IMR-90 (cell line): ENCODE results near the gene TMEM14C. TPM values are rescaled to one million over a fixed set of nuclear protein-coding genes. Genes with fewer than 3 reads are reported as not detected.
A peak's percentile ranks its signal among the peaks of the same experiment; 100 is the strongest.

Experiments used
- ATAC-seq: fragments of 200-7000 bp; cut with Tn5 transposase; 2 replicates; pipeline ENCODE4 v1.9.1; 2020; ENCODE audit warnings: low read depth, mild to moderate bottlenecking, moderate library complexity
- BruUV-seq: library from RNA; stranded (reverse); fragments of 400-500 nt; replicated peaks from 2 replicates; lab custom pipeline; 2021; lab: Mats Ljungman, UMichigan
- CTCF ChIA-PET: fragments of 300-600 bp; formaldehyde crosslinking; extraction: SDS; loops from one replicate; lab custom pipeline; 2021; ENCODE audit warnings: antibody characterized with exemption; lab: Yijun Ruan, JAX
- POLR2A ChIA-PET: fragments of 300-600 bp; sonication (Branson Sonifier 250); formaldehyde crosslinking; loops from one replicate; lab custom pipeline; 2022; ENCODE audit warnings: antibody characterized with exemption; ENCODE audit not compliant: unreplicated experiment; lab: Charles Lee
- DNase-seq: peaks from one replicate; pipeline ENCODE4 v3.0.0; 2013
- H2AFZ ChIP-seq: replicated peaks from 2 replicates; pipeline ENCODE3; 2013; ENCODE audit warnings: low read length, mild to moderate bottlenecking; ENCODE audit not compliant: poor library complexity
- H2AK5ac ChIP-seq: 2 replicates; pipeline ENCODE4 v1.6.1; 2013; ENCODE audit warnings: low read depth, low read length, inconsistent platforms
- H2AK9ac ChIP-seq: replicated peaks from 2 replicates; pipeline ENCODE3; 2013; ENCODE audit warnings: mild to moderate bottlenecking, low read depth, low read length, moderate library complexity; ENCODE audit not compliant: poor library complexity
- H2BK120ac ChIP-seq: 2 replicates; pipeline ENCODE4 v1.6.1; 2013; ENCODE audit warnings: low read depth, low read length, inconsistent platforms
- H2BK15ac ChIP-seq: 3 replicates; pipeline ENCODE4 v1.6.1; 2013; ENCODE audit warnings: low read depth, low read length, inconsistent platforms
- H2BK20ac ChIP-seq: 2 replicates; pipeline ENCODE4 v1.6.1; 2013; ENCODE audit warnings: low read depth, mild to moderate bottlenecking, inconsistent platforms, low read length, moderate library complexity
- H2BK5ac ChIP-seq: 2 replicates; pipeline ENCODE4 v1.6.1; 2013; ENCODE audit warnings: mild to moderate bottlenecking, low read depth, low read length, inconsistent platforms; ENCODE audit not compliant: poor library complexity, severe bottlenecking
- H3K14ac ChIP-seq: replicated peaks from 2 replicates; pipeline ENCODE4 v1.6.1; 2013; ENCODE audit warnings: low read depth, low read length, inconsistent platforms
- H3K18ac ChIP-seq: 2 replicates; pipeline ENCODE4 v1.6.1; 2013; ENCODE audit warnings: low read depth, low read length, control low read depth
- H3K23ac ChIP-seq: 2 replicates; pipeline ENCODE4 v1.6.1; 2013; ENCODE audit warnings: low read depth, low read length, inconsistent platforms
- H3K27ac ChIP-seq: 2 replicates; pipeline ENCODE4 v1.5.1; 2013; ENCODE audit warnings: mild to moderate bottlenecking, control low read depth, low read length; ENCODE audit not compliant: insufficient read depth
- H3K27me3 ChIP-seq: 2 replicates; pipeline ENCODE4 v1.6.1; 2013; ENCODE audit warnings: low read length; ENCODE audit not compliant: control insufficient read depth, insufficient read depth
- H3K36me3 ChIP-seq: 2 replicates; pipeline ENCODE4 v1.6.1; 2013; ENCODE audit warnings: low read length, mixed read lengths; ENCODE audit not compliant: control insufficient read depth, insufficient read depth
- H3K4ac ChIP-seq: 2 replicates; pipeline ENCODE4 v1.6.1; 2013; ENCODE audit warnings: low read depth, low read length, inconsistent platforms
- H3K4me1 ChIP-seq: 2 replicates; pipeline ENCODE4 v1.6.1; 2013; ENCODE audit warnings: low read length, mixed read lengths; ENCODE audit not compliant: control insufficient read depth, insufficient read depth
- H3K4me2 ChIP-seq: 2 replicates; pipeline ENCODE4 v1.6.1; 2013; ENCODE audit warnings: low read depth, mild to moderate bottlenecking, control low read depth, low read length, moderate library complexity
- H3K4me3 ChIP-seq: 2 replicates; pipeline ENCODE4 v1.5.1; 2013; ENCODE audit warnings: low read depth, mild to moderate bottlenecking, control low read depth, low read length, moderate library complexity; ENCODE audit not compliant: insufficient read depth
- H3K56ac ChIP-seq: 2 replicates; pipeline ENCODE4 v1.6.1; 2013; ENCODE audit warnings: low read length, inconsistent platforms; ENCODE audit not compliant: insufficient read depth; ENCODE audit errors: extremely low read depth
- H3K79me1 ChIP-seq, 2 experiments: 2 replicates each; pipeline ENCODE4 v1.6.1; 2013; ENCODE audit warnings: low read length in 2 of 2, inconsistent platforms in 1 of 2, low read depth in 1 of 2
- H3K9ac ChIP-seq: 2 replicates; pipeline ENCODE4 v1.6.1; 2013; ENCODE audit warnings: low read depth, low read length, control low read depth
- H3K9me1 ChIP-seq: 2 replicates; pipeline ENCODE4 v1.6.1; 2013; ENCODE audit warnings: low read length, inconsistent platforms; ENCODE audit not compliant: insufficient read depth
- H3K9me3 ChIP-seq: 2 replicates; pipeline ENCODE4 v1.6.1; 2013; ENCODE audit warnings: low read length; ENCODE audit not compliant: control insufficient read depth, insufficient read depth
- H4K20me1 ChIP-seq: 2 replicates; pipeline ENCODE4 v1.6.1; 2013; ENCODE audit warnings: low read length, inconsistent platforms; ENCODE audit not compliant: insufficient read depth
- H4K5ac ChIP-seq: 2 replicates; pipeline ENCODE4 v1.6.1; 2013; ENCODE audit warnings: mild to moderate bottlenecking, low read depth, low read length, control low read depth
- H4K8ac ChIP-seq, 2 experiments: 2 replicates each; pipeline ENCODE4 v1.6.1; 2013; ENCODE audit warnings: low read depth in 2 of 2, low read length in 2 of 2, control low read depth in 1 of 2, inconsistent platforms in 1 of 2
- H4K91ac ChIP-seq: 2 replicates; pipeline ENCODE4 v1.6.1; 2013; ENCODE audit warnings: low read depth, low read length, inconsistent platforms; ENCODE audit not compliant: insufficient read depth
- MAFK ChIP-seq: IDR thresholded peaks from 2 replicates; pipeline ENCODE4 v1.6.1; 2012; ENCODE audit warnings: low read depth, low read length, improper control_type of control experiment
- MAZ ChIP-seq: IDR thresholded peaks from 2 replicates; pipeline ENCODE4 v1.6.1; 2012; ENCODE audit warnings: low read depth, mild to moderate bottlenecking, low read length, improper control_type of control experiment, moderate library complexity, borderline replicate concordance
- RAD21 ChIP-seq: IDR thresholded peaks from 2 replicates; pipeline ENCODE4 v1.6.1; 2012; ENCODE audit warnings: low read length, improper control_type of control experiment
- WGBS, 2 experiments: methylation state at CpG; one replicate each; pipeline versions ENCODE4 v1.1.5 to v1.1.7; 2013; ENCODE audit warnings: missing lambda C conversion rate in 2 of 2; ENCODE audit not compliant: insufficient read length in 1 of 2; ENCODE audit errors: extremely low coverage in 2 of 2; 5-methylcytosine and 5-hydroxymethylcytosine counted together
- dilution Hi-C: fragments of 300-500 bp; cut with HindIII; formaldehyde crosslinking; loops from one replicate; pipeline ENCODE4 v1.14.3; 2018; ENCODE audit warnings: low sequenced_read_pairs; ENCODE audit not compliant: unreplicated experiment
- in situ Hi-C: fragments of 300-500 bp; cut with MboI; formaldehyde crosslinking; loops from 3 replicates; pipeline ENCODE4 v1.14.3; 2019; ENCODE audit warnings: low sequenced_read_pairs, inconsistent platforms, mixed read lengths
- intact Hi-C: fragments of 100-400 bp; cut with micrococcal nuclease; formaldehyde crosslinking; loops from 2 replicates; pipeline ENCODE4 v1.10.0; 2022
- polyA plus RNA-seq, 3 experiments: library from polyadenylated mRNA; depleted of rRNA; stranded (reverse); fragments of >200 nt; gene quantifications; 2 replicates each; pipeline ENCODE4 v1.2.3, GENCODE V29; 2012; ENCODE audit warnings: low replicate concordance in 1 of 3
- total RNA-seq: library from RNA; depleted of rRNA; stranded (reverse); fragments of >200 nt; gene quantifications from 2 replicates; pipeline ENCODE4 v1.2.3, GENCODE V29; 2012
- TF ChIP-seq, protein P1 (sequence below): fragments of 150-350 bp; IDR thresholded peaks from 2 replicates; pipeline ENCODE4 v1.6.1; 2017; ENCODE audit warnings: mild to moderate bottlenecking, antibody characterized with exemption, low read length, low read depth
- TF ChIP-seq, protein P2 (sequence below): conservative IDR thresholded peaks from 2 replicates; pipeline ENCODE4 v1.5.1; 2012; ENCODE audit warnings: mild to moderate bottlenecking, low read depth, low read length, improper control_type of control experiment

TMEM14C gene
- total and polyA plus RNA-seq, 2 of the 4 experiments (the other 2 are of a cell fraction): 129 to 175 TPM

DNA sequence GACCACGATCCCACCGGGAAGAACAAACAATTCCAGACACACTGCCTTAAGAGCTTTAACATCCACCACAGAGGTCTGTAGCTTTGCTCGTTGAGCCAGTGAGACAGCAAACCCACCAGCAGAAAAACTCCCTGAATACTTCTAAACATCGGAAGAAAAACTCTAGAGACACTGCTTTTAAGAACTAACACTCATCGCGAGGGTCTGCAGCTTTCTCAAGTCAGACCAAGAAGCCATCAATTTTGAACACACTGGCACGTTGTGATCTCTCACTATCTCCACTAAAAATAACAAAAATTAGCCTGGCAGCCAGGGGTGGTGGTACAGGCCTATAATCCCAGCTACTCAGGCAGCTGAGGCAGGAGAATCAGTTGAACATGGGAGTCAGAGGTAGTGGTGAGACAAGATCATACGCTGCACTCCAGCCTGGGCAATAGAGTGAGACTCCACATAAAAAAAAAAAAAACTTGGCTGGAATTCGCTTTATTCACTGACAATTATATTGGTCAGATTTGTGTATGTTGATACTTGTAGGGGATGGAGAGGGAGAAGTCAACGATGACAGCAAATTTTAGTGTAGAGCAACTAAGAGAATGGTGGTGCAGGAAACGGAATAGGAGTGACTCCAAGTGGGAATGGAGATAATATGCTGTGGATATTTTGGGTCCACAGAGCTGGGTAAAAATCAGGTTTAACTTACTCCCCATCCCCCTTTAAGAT lies 860 bp upstream of the TMEM14C start:
- Histone ChIP-seq H4K91ac (peak overlapping the region; percentile 69), H3K4ac (peak overlapping the region; percentile 85), H3K79me1 (peaks cover 23 to 48% of the 10 kb centered on the region in 2 experiments), H3K4me1 (peaks cover 8% of the 10 kb centered on the region), H3K9me3 (peaks cover 9% of the 10 kb centered on the region), H2BK20ac (peak overlapping the region; percentile 29; the same call in 1 of the 2 replicates), H2AFZ (peak overlapping the region; percentile 90), H2AK9ac (peak overlapping the region; percentile 51), H3K23ac (peak overlapping the region; percentile 48; the same call in 1 of the 2 replicates), H2BK15ac (no peak overlapping the region; the same call in 2 of the 3 replicates), H3K18ac (peak overlapping the region; percentile 64; the same call in 1 of the 2 replicates), H4K20me1 (peaks cover 4% of the 10 kb centered on the region; the same call in 1 of the 2 replicates), H3K36me3 (peaks cover 13% of the 10 kb centered on the region), H3K14ac (peak overlapping the region; percentile 65), H3K56ac (peak overlapping the region; percentile 51; the same call in 1 of the 2 replicates), H3K27me3 (no peaks in the 10 kb centered on the region), H2BK5ac (peak overlapping the region; percentile 75), H3K9me1 (peaks cover 9% of the 10 kb centered on the region), H4K5ac (peak overlapping the region; percentile 85), H2BK120ac (peak overlapping the region; percentile 66; the same call in 1 of the 2 replicates), H3K4me3 (peak overlapping the region; percentile 91), H3K9ac (peak overlapping the region; percentile 75), H2AK5ac (peak overlapping the region; percentile 13), H4K8ac (peak overlapping the region; percentile 91 to 96), H3K4me2 (peak overlapping the region; percentile 85), H3K27ac (peak overlapping the region; percentile 82; the same call in 1 of the 2 replicates)
- dilution Hi-C loops: no loop called here
- CTCF ChIA-PET: interaction anchor here (0.6 kb wide), 1 partner anchor 1909 kb away, joined by 5 read pairs; no protein-coding TSS in a partner anchor
- intact Hi-C loops: loop anchor here (5.0 kb wide), 1 partner anchor 80 kb away; no protein-coding TSS in a partner anchor
- TF ChIP-seq, protein P1, sequence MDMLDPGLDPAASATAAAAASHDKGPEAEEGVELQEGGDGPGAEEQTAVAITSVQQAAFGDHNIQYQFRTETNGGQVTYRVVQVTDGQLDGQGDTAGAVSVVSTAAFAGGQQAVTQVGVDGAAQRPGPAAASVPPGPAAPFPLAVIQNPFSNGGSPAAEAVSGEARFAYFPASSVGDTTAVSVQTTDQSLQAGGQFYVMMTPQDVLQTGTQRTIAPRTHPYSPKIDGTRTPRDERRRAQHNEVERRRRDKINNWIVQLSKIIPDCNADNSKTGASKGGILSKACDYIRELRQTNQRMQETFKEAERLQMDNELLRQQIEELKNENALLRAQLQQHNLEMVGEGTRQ: no peak
- TF ChIP-seq MAFK (no peak), MAZ (no peak), RAD21 (no peak)
- TF ChIP-seq, protein P2, sequence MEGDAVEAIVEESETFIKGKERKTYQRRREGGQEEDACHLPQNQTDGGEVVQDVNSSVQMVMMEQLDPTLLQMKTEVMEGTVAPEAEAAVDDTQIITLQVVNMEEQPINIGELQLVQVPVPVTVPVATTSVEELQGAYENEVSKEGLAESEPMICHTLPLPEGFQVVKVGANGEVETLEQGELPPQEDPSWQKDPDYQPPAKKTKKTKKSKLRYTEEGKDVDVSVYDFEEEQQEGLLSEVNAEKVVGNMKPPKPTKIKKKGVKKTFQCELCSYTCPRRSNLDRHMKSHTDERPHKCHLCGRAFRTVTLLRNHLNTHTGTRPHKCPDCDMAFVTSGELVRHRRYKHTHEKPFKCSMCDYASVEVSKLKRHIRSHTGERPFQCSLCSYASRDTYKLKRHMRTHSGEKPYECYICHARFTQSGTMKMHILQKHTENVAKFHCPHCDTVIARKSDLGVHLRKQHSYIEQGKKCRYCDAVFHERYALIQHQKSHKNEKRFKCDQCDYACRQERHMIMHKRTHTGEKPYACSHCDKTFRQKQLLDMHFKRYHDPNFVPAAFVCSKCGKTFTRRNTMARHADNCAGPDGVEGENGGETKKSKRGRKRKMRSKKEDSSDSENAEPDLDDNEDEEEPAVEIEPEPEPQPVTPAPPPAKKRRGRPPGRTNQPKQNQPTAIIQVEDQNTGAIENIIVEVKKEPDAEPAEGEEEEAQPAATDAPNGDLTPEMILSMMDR: no peak
- POLR2A ChIA-PET: interaction anchor here (0.5 kb wide), 1 partner anchor 42 kb away, joined by 3 read pairs; no protein-coding TSS in a partner anchor
- in situ Hi-C loops: no loop called here
- BruUV-seq: no TSS peak
- 33% methylated on average over 1 of the region's 11 CpGs; no CpG with 5 or more reads in 1 of the 2 experiments for WGBS, 2 experiments
- ATAC-seq: no peak
- no peak for DNase-seq
